GM23248 (cell line): ENCODE results near the gene KHDRBS2.

Source experiments
- EZH2 ChIP-seq: fragments of 200-600 bp; sonication (generic); IDR thresholded peaks from 2 replicates; pipeline ENCODE4 v1.6.1; 2018; ENCODE audit warnings: antibody characterized with exemption, mild to moderate bottlenecking; ENCODE audit not compliant: insufficient read depth, poor library complexity, severe bottlenecking
- EZH2phosphoT487 ChIP-seq: fragments of 200-600 bp; sonication (generic); IDR thresholded peaks from 2 replicates; pipeline ENCODE4 v1.6.1; 2018; ENCODE audit warnings: antibody characterized with exemption, moderate library complexity, mild to moderate bottlenecking, low read depth; ENCODE audit not compliant: insufficient read depth

GRCh38 chr6:61787998-61788397 is 498.0 kb downstream of the KHDRBS2 start:
- TF ChIP-seq EZH2: no peak
- TF ChIP-seq EZH2phosphoT487: no peak
